OCI-LY7 (cell line): ENCODE measurements around the gene COL4A3.

Experiments used
- EZH2phosphoT487 ChIP-seq: fragments of 200-600 bp; sonication (generic); IDR thresholded peaks from 2 replicates; pipeline ENCODE4 v1.6.1; 2018; ENCODE audit warnings: low read depth, borderline replicate concordance, mild to moderate bottlenecking, mixed run types, antibody characterized with exemption, low read length, moderate library complexity, mixed read lengths
- TF ChIP-seq, protein P1 (sequence below): fragments of 200-600 bp; sonication (generic); conservative IDR thresholded peaks from 2 replicates; pipeline ENCODE4 v1.5.1; 2014; ENCODE audit warnings: mild to moderate bottlenecking, antibody characterized with exemption, low read length, moderate library complexity, mixed read lengths

DNA sequence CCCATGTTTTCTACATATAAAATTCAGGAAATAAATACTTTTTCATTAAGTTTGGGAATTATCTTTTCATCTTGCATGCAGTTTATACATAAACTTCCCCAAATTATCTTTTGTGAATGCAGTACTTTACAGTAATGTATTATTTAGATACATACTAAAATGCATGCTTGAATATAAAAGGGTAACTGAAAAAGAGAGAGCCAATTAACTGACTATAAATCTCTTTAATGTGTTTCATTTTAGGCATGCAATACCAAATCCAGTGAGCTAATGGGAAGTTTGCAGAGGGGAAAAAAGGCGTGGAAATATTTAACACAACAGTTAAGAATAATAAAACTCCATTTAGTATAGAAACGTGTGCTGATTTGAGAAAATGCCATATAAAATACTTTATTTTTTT is 39.6 kb upstream of the COL4A3 start:
- TF ChIP-seq, protein P1, sequence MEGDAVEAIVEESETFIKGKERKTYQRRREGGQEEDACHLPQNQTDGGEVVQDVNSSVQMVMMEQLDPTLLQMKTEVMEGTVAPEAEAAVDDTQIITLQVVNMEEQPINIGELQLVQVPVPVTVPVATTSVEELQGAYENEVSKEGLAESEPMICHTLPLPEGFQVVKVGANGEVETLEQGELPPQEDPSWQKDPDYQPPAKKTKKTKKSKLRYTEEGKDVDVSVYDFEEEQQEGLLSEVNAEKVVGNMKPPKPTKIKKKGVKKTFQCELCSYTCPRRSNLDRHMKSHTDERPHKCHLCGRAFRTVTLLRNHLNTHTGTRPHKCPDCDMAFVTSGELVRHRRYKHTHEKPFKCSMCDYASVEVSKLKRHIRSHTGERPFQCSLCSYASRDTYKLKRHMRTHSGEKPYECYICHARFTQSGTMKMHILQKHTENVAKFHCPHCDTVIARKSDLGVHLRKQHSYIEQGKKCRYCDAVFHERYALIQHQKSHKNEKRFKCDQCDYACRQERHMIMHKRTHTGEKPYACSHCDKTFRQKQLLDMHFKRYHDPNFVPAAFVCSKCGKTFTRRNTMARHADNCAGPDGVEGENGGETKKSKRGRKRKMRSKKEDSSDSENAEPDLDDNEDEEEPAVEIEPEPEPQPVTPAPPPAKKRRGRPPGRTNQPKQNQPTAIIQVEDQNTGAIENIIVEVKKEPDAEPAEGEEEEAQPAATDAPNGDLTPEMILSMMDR: no peak
- no peak for TF ChIP-seq EZH2phosphoT487
